ENCODE results near the gene BEND3. TPM values are rescaled to one million over a fixed set of nuclear protein-coding genes. Genes with fewer than 3 reads are reported as not detected.

BEND3 gene
- total RNA-seq, 2 experiments from 2014 or later, result 0.82 to 0.92 TPM

GRCh38 chr6:107129370-107129925 lies 14.1 kb upstream of the BEND3 start:
- no peak overlapping the region for H3K4me3 Mint-ChIP-seq
- DNase-seq (no peak), ATAC-seq (ENCODE audit: poor library complexity) (no peak)
- ChIA-PET POLR2A (interaction anchor here (0.6 kb wide), 1 partner anchor 17 kb away, joined by 4 read pairs; no protein-coding TSS in a partner anchor), CTCF (interaction anchor here (1.0 kb wide), 1 partner anchor 21 kb away, joined by 3 read pairs; no protein-coding TSS in a partner anchor)
- Histone ChIP-seq H3K27me3 (ENCODE audit: control insufficient read depth in 1 of 2, insufficient read depth in 2 of 2, low read length in 2 of 2) (no peaks in the 10 kb centered on the region), H3K9me3 (ENCODE audit: control insufficient read depth in 1 of 2, insufficient read depth in 1 of 2, low read length in 2 of 2) (no peaks in the 10 kb centered on the region), H3K27ac (ENCODE audit: low read depth in 1 of 2, low read length in 2 of 2) (no peak overlapping the region), H3K36me3 (ENCODE audit: insufficient read depth, low read length) (no peaks in the 10 kb centered on the region), H3K4me1 (ENCODE audit: insufficient read depth, low read length) (no peaks in the 10 kb centered on the region), H3K4me3 (ENCODE audit: low read length) (no peak overlapping the region)
- H3K27me3 Mint-ChIP-seq, result no peaks in the 10 kb centered on the region
- no peaks in the 10 kb centered on the region for H3K4me1 Mint-ChIP-seq (ENCODE audit: low read depth)
- no peak overlapping the region for H3K27ac Mint-ChIP-seq
- H3K36me3 Mint-ChIP-seq (ENCODE audit: low read depth), result no peaks in the 10 kb centered on the region
- intact Hi-C loops (cut with DNase I, micrococcal nuclease), result no loop called here
- no peak for TF ChIP-seq CTCF (IDR thresholded peaks at IDR 0.05)
- no peaks in the 10 kb centered on the region for H3K9me3 Mint-ChIP-seq

DNA sequence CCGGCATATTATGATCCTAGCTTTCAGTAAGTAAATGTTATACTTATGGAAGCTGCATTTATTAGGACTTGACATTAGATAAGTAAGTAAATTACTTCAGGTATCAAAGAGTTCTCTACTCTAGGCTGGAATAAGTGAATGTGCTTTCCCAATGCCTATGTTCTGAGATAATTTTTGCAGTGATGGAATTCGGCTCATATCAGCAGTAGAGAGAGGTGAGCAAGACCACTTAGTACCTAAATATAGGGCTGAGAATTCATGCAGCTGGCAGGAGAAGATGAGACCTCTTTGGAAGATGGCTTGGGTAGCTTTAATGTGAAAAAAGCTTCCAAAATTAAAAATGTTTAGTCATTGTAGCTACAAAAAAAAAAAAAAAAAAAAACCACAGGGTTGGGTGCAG lies 13.3 kb upstream of the BEND3 start:
- Mint-ChIP-seq H3K4me3 (no peak overlapping the region), H3K4me1 (ENCODE audit: low read depth) (no peaks in the 10 kb centered on the region), H3K27ac (no peak overlapping the region), H3K27me3 (no peaks in the 10 kb centered on the region), H3K9me3 (no peaks in the 10 kb centered on the region), H3K36me3 (ENCODE audit: low read depth) (no peaks in the 10 kb centered on the region)
- ChIA-PET CTCF (interaction anchor here (1.0 kb wide), 1 partner anchor 20 kb away, joined by 3 read pairs; no protein-coding TSS in a partner anchor), POLR2A (no interaction called here)
- Histone ChIP-seq H3K27ac (ENCODE audit: low read depth in 1 of 2, low read length in 2 of 2) (no peak overlapping the region), H3K4me1 (ENCODE audit: insufficient read depth, low read length) (no peaks in the 10 kb centered on the region), H3K27me3 (ENCODE audit: control insufficient read depth in 1 of 2, insufficient read depth in 2 of 2, low read length in 2 of 2) (no peaks in the 10 kb centered on the region), H3K9me3 (ENCODE audit: control insufficient read depth in 1 of 2, insufficient read depth in 1 of 2, low read length in 2 of 2) (no peaks in the 10 kb centered on the region), H3K36me3 (ENCODE audit: insufficient read depth, low read length) (no peaks in the 10 kb centered on the region), H3K4me3 (ENCODE audit: low read length) (no peak overlapping the region)
- TF ChIP-seq CTCF (IDR thresholded peaks at IDR 0.05), result no peak
- no peak for DNase-seq
- ATAC-seq (ENCODE audit: poor library complexity), result no peak
- intact Hi-C loops (cut with DNase I, micrococcal nuclease), result no loop called here

GRCh38 chr6:107128175-107128574 lies 12.9 kb upstream of the BEND3 start:
- ATAC-seq (ENCODE audit: poor library complexity), result no peak
- intact Hi-C loops (cut with DNase I, micrococcal nuclease), result no loop called here
- no peak overlapping the region for H3K4me3 ChIP-seq (ENCODE audit: low read length)
- no peaks in the 10 kb centered on the region for H3K27me3 ChIP-seq (ENCODE audit: control insufficient read depth in 1 of 2, insufficient read depth in 2 of 2, low read length in 2 of 2)
- H3K4me3 Mint-ChIP-seq, result no peak overlapping the region
- no peaks in the 10 kb centered on the region for H3K9me3 ChIP-seq (ENCODE audit: control insufficient read depth in 1 of 2, insufficient read depth in 1 of 2, low read length in 2 of 2)
- CTCF ChIA-PET, result interaction anchor here (1.0 kb wide), 1 partner anchor 19 kb away, joined by 3 read pairs; no protein-coding TSS in a partner anchor
- no peaks in the 10 kb centered on the region for H3K27me3 Mint-ChIP-seq
- H3K4me1 ChIP-seq (ENCODE audit: insufficient read depth, low read length), result no peaks in the 10 kb centered on the region
- H3K9me3 Mint-ChIP-seq, result no peaks in the 10 kb centered on the region
- no peaks in the 10 kb centered on the region for H3K36me3 ChIP-seq (ENCODE audit: insufficient read depth, low read length)
- no peak overlapping the region for H3K27ac ChIP-seq (ENCODE audit: low read depth in 1 of 2, low read length in 2 of 2)
- no peak for TF ChIP-seq CTCF (IDR thresholded peaks at IDR 0.05)
- POLR2A ChIA-PET, result no interaction called here
- no peaks in the 10 kb centered on the region for H3K36me3 Mint-ChIP-seq (ENCODE audit: low read depth)
- H3K27ac Mint-ChIP-seq, result no peak overlapping the region
- no peaks in the 10 kb centered on the region for H3K4me1 Mint-ChIP-seq (ENCODE audit: low read depth)
- DNase-seq, result no peak

Measured in CD4-positive, alpha-beta T cell (primary cell).